HG03457 (cell line): ENCODE results near the gene BDH1.
"Not testable (repeated sequence)": the region's sequence is repeated elsewhere in the genome, so short reads cannot be mapped to it uniquely, and the experiment has no call there.

Experiments
- ATAC-seq: cut with Tn5 transposase; IDR thresholded peaks from one replicate; pipeline ENCODE4 v1.9.1; 2021; ENCODE audit warnings: moderate number of reproducible peaks; ENCODE audit not compliant: unreplicated experiment

The BDH1 gene

DNA sequence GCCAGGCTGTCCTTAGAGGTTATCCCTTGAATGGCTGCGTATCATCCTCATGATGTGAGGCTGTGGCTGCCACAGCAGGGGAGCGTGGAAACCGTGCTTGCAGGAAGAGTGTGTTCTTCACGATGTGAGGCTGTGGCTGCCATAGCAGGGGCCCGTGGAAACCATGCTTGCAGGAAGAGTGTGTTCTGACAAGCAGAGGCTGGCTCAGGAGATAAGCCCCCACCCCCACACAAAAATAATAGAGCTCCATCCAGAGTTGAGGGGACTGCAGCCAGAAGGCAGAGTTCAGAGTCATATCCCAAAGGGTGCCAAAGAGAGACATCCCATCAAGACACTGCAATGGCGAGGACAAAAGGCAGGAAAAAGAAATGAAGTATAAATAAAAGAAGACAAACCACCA is 22.6 kb upstream of the BDH1 start:
- ATAC-seq: no peak

- ATAC-seq: no peak
Measured at GRCh38 chr3:197577366-197578074, 21.8 kb upstream of the BDH1 start.

GRCh38 chr3:197576838-197577237 is 21.1 kb upstream of the BDH1 start:
- no peak for ATAC-seq

GRCh38 chr3:197575362-197575761 is 19.6 kb upstream of the BDH1 start:
- no peak for ATAC-seq

- ATAC-seq: not testable (repeated sequence)
Measured at GRCh38 chr3:197574396-197574991, 18.7 kb upstream of the BDH1 start.

DNA sequence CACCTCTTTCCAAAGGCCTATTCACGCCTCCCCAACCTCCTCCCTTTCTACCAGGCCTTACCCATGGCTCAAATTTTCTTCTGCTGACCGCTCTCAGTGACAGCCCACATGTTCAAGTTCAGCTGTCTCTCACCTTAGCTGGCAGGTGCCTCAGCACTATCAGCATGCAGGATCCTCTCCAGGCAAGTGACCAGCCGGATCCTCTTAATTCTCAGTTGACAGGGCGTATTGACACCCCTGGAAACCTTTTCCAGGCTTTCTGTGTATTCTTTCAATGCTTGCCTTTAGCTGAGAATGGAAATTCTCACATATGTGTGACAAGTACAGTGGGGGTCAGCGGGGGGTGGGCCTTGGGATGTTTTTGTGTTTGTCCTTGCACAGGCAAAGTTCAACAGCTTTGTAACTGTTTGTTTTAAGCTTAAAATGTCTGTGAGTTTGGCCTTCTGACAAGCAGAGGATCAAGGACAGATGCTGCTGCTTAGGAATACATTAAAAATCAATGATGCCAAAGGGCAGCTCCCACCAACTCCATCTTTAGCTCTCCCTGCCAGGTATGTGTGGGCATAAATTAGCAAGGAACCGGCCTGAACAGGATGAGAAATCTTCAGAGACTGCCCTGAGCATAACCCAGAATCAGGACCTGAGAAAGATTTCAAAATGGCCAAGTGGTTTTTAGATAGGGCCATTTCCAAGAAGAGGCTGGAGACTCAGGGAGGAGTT is 17.4 kb upstream of the BDH1 start:
- ATAC-seq: no peak

- ATAC-seq: not testable (repeated sequence)
Measured at GRCh38 chr3:197571880-197572172, 16.1 kb upstream of the BDH1 start.

DNA sequence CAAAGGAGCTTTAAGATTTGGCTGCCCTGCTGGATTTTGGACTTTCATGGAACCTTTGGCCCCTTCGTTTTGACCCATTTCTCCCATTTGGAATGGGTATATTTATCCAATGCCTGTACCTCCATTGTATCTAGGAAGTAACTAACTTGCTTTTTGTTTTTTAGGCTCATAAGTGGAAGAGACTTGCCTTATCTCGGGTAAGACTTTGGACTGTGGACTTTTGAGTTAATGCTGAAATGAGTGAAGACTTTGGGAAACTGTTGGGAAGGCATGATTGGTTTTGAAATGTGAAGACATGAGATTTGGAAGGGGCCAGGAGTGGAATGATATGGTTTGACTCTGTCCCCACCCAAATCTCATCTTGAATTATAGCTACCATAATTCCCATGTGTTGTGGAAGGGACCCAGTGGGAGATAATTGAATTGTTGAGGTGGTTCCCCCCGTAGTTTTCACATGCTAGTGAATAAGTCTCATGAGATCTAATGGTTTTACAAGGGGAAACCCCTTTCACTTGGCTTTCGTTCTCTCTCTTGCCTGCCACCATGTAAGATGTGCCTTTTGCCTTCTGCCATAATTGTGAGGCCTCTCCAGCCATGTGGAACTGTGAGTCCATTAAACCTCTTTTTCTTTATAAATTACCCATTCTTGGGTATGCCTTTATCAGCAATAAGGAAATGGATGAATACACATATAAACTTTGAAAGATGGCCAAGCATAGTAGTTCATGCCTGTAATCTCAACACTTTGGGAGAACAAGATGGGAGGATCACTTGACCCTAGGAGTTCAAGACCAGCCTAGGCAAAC is 15.5 kb upstream of the BDH1 start:
- not testable (repeated sequence) for ATAC-seq

GRCh38 chr3:197569433-197569832 is 13.7 kb upstream of the BDH1 start:
- not testable (repeated sequence) for ATAC-seq

DNA sequence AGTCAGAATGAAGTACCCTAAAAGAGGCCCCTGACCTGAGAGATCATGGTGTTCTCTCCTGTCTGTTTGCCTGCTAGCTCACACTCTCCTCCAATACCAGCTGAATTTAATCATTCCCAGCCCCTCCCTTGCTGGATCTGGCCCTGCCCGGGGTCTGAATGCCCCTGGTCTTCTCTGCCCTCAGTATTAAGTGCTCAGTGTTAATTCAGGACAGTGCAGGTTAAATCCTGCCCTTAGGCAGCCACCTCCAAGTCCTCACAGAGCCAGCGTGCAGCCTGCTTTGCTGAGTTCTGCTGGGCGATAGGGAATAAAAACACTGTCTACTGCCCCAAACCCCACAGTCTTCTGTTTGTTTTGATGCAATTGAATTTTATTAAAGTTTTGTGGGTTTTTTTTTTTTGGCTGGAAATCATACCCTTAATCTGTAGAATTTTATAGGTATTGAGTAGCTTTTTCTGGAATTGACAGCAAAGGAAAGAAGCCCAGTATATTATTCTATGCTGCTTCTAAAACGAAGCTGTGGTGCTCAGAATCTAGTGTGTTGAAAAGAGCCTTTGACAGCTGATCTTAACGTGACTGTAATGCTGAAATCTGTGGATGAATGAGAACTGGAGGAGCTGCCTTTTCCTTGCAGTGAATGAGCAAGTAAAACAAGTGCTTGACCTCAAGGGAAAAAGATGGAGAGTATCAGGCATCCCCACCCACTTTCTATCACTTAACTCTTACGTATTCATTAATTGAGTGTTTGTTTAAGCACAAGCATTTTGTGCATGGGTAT is 12.3 kb upstream of the BDH1 start:
- ATAC-seq: no peak

DNA sequence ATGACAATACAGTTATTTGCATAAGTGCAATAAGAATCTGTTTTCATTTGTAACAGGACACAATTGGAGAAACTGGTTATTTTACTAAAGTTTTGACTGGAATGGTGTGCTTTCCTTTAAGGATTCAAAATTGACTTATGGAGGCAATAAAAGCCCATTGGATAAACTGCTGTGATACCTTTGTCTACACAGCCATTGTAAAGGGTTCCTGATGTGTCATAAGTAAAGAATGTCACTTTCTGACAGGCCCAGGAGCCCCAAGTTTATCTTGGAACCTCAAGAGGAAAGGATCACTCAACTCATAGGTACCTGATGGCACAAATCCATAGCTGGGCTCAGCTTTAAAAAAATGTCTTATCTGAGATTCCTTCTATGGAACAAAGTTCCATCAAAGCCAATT is 10.4 kb upstream of the BDH1 start:
- ATAC-seq: not testable (repeated sequence)

DNA sequence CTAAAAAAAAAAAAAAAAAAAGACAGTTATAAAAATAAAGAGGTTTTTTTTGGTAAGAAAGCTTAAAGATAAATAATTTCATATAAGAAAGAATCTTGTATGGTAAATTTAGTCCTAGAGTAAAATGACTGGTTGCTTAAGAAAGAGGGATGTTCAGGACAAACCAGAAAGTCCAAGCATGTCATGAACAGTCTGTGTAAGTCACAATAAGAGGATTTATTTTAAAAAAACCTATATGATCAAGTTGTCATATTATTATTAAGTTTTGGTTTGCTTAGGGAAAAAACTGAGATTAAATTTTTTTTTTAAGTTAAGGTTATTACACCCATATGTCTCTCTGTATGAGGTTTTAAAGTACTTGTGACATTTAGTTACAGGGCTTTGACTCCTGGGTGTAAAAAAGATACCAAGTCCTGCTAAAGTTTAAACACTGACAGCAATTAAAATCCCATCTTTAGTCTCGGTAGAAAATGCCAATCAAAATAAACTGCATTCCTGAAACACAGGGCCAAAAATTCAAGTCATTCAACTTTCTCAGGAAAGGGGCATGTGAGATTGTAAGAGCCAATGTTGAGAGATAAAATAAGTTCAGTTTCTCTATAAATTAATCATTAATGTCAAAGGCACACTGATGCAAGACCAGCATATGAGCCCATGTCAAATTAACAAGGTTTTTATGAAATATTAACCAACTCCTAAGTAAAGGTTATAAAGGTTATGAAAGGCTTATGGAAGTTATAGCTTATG is 8.5 kb upstream of the BDH1 start:
- no peak for ATAC-seq

GRCh38 chr3:197562398-197563251 is 6.9 kb upstream of the BDH1 start:
- ATAC-seq: no peak

DNA sequence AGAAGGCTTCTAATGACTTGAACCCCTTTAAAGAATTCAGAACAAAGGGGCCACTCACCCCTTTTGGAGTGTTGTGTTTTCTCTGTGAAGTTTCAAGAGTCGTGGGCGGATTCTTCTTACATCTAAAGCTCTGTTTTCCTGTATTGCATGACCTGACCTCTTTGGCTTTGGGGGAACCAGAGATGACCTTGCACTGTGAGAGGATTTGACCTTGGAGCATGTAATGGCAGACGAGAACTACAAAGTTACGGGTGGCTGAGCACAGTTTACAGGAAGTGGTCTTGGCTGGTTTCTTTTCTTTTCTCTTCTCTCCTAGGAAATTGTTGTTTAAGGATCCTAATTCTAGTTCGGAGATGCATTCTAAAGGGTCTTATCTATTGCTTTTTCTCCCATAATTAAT is 6.2 kb upstream of the BDH1 start:
- no peak for ATAC-seq

DNA sequence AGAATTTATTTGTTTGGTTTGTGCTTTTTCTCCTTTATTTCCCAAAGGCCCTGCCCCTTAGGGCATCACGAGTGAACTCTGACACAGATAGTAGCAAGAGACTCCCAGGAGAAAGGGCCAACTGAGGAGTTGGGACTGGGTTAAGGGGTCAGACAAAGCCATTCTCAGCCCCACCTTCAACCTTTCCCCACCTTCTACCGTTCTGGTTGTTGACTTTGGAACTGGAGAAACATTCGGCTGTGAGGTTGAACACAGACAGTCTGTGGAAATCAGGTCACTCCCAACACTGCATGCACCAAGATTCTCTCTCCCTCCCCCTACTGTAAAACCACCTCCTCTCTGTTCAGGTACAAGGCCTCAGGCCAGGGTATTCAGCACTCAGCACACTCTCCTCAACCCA is 3.9 kb upstream of the BDH1 start:
- no peak for ATAC-seq

GRCh38 chr3:197554562-197555280 is 1.0 kb downstream of the BDH1 start:
- ATAC-seq: peak; percentile 96

GRCh38 chr3:197554196-197554561 is 1.6 kb downstream of the BDH1 start:
- peak; percentile 2 for ATAC-seq

DNA sequence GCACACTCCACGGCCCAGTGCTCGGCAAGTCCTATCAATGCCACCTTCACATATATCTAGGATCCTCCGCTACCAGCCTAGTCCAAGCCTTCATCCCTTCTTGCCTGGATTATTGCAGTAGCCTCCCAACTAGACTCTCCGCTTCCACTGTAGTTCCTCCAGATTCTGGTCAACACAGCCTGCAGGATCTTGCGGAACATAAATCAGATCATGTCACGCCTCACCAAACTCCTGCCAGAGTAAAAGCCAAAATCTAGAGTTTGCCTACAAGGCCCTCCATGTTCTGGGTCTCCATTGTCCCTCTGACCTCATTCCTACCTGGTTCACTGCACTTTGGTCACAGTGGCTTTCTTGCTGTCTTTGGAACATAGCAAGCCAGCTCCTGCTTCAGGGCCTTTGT is 3.6 kb downstream of the BDH1 start:
- ATAC-seq: no peak

- ATAC-seq: no peak
Measured at GRCh38 chr3:197550489-197550888, 5.3 kb downstream of the BDH1 start.
